Keratinocyte (primary cell): ENCODE measurements around the gene RASA1.

Source experiments
- EZH2 ChIP-seq: IDR thresholded peaks from one replicate; pipeline ENCODE4 v1.6.1; 2012; ENCODE audit warnings: inconsistent platforms, mild to moderate bottlenecking, low read length, moderate library complexity
- TF ChIP-seq, protein P1 (sequence below), 3 experiments: IDR thresholded peaks in 1 of 3; conservative IDR thresholded peaks in 1 of 3; optimal IDR thresholded peaks in 1 of 3; 2 replicates in 2 of 3; 3 replicates in 1 of 3; pipeline versions ENCODE3 to v1.5.1; 2011; ENCODE audit warnings: low read length in 3 of 3, mild to moderate bottlenecking in 3 of 3, moderate library complexity in 2 of 3, control low read depth in 1 of 3, inconsistent platforms in 1 of 3; ENCODE audit not compliant: insufficient read depth in 2 of 3; ENCODE audit errors: extremely low read depth in 1 of 3

DNA sequence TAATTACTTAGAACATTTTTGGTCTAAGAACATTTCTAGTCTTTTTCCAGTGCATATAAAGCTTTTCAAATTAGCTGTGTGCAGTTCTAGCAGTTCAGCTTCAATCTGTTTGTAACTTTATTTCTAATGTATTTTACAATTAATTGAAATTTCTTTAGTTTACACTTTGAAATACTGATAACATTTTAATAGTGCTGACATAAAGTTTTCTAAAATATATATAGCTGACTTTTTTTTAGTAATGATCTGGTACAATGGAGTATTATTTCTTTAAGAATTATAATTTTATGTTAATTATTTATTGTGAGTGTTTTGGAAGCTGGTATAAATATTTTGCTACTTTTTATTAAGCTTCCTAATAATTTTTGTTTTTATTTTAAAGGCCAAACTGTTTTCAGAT is 101.7 kb downstream of the RASA1 start:
- TF ChIP-seq, protein P1, sequence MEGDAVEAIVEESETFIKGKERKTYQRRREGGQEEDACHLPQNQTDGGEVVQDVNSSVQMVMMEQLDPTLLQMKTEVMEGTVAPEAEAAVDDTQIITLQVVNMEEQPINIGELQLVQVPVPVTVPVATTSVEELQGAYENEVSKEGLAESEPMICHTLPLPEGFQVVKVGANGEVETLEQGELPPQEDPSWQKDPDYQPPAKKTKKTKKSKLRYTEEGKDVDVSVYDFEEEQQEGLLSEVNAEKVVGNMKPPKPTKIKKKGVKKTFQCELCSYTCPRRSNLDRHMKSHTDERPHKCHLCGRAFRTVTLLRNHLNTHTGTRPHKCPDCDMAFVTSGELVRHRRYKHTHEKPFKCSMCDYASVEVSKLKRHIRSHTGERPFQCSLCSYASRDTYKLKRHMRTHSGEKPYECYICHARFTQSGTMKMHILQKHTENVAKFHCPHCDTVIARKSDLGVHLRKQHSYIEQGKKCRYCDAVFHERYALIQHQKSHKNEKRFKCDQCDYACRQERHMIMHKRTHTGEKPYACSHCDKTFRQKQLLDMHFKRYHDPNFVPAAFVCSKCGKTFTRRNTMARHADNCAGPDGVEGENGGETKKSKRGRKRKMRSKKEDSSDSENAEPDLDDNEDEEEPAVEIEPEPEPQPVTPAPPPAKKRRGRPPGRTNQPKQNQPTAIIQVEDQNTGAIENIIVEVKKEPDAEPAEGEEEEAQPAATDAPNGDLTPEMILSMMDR (optimal IDR thresholded peaks at IDR 0.05 in 1 of 3, IDR thresholded peaks at IDR 0.05 in 1 of 3, conservative IDR thresholded peaks at IDR 0.05 in 1 of 3; ENCODE audit: extremely low read depth in 1 of 3, insufficient read depth in 2 of 3, low read length in 3 of 3), result no peak
- no peak for TF ChIP-seq EZH2
